Ectodermal cell (in vitro differentiated cells): Measurements from ENCODE around the gene CCDC181. TPM values are rescaled to one million over a fixed set of nuclear protein-coding genes. Genes with fewer than 3 reads are reported as not detected.

Experiments used
- H3K27ac ChIP-seq: 2 replicates; pipeline ENCODE4 v1.7.0; 2013; ENCODE audit warnings: mild to moderate bottlenecking, low read depth, low read length; ENCODE audit not compliant: insufficient read depth, poor library complexity, severe bottlenecking
- H3K27me3 ChIP-seq: 2 replicates; pipeline ENCODE4 v1.7.0; 2013; ENCODE audit warnings: mild to moderate bottlenecking, low read length; ENCODE audit not compliant: insufficient read depth, control insufficient read depth, poor library complexity, severe bottlenecking
- H3K36me3 ChIP-seq: one replicate; pipeline ENCODE4 v1.7.0; 2013; ENCODE audit warnings: low read length; ENCODE audit not compliant: control insufficient read depth, insufficient read depth
- H3K4me1 ChIP-seq: one replicate; pipeline ENCODE4 v1.7.0; 2013; ENCODE audit warnings: low read length; ENCODE audit not compliant: control insufficient read depth, insufficient read depth
- H3K4me3 ChIP-seq: 2 replicates; pipeline ENCODE4 v1.7.0; 2013; ENCODE audit warnings: low read depth, low read length, control low read depth; ENCODE audit not compliant: insufficient read depth
- H3K9me3 ChIP-seq: 2 replicates; pipeline ENCODE4 v1.7.0; 2013; ENCODE audit warnings: mild to moderate bottlenecking, low read length, moderate library complexity; ENCODE audit not compliant: control insufficient read depth
- WGBS, 2 experiments: methylation state at CpG; one replicate each; pipeline ENCODE4 v1.1.7; 2013; ENCODE audit warnings: missing lambda C conversion rate in 2 of 2; 5-methylcytosine and 5-hydroxymethylcytosine counted together
- polyA plus RNA-seq, 4 experiments: library from polyadenylated mRNA; stranded (reverse); fragments of 50-300 nt; gene quantifications; one replicate each; pipeline ENCODE4 v1.2.3, GENCODE V29; 2013

CCDC181 gene
- polyA plus RNA-seq (2013, experiment 1 of 4) = 14.8 TPM
- polyA plus RNA-seq (2013, experiment 2 of 4) = 14.6 TPM
- polyA plus RNA-seq (2013, experiment 3 of 4) = 14.2 TPM
- 15.6 TPM for polyA plus RNA-seq (2013, experiment 4 of 4)

DNA sequence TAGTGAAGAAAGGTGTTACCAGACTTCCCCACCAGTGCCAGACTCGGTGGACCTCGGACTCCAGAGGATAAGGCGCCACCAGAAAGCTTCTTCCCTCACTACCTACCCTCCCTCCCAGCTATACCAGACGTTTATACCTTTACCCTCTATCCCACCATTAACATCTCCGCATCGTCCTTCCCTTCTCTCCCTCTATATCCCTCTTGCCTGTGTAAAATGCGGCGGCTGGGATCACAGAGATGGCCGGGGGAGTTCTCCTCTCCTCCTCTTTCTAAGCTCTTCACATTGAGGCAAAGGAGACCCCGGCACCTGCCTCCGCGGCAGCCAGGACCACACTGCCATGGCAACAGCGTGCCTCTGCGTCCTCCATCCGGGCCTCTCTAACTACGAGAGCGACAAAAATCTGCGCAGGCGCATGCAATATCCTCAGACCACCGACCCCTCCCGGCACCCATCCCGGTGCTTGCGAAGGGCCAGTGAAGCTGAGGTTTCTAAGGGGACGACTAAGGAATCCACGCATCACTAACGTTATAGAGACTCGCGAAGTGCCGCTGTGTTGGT lies at the start of gene CCDC181:
Gene CCDC181 (minus strand): TSS at position 394 of the 561 bp plus-strand sequence. CDS start 2,547 bp downstream, outside the sequence.
- peaks cover 8% of the 10 kb centered on the region for H3K4me1 ChIP-seq
- WGBS, 2 experiments = 1 to 2% methylated on average over 28 to 29 of the region's 29 CpGs
- no peaks in the 10 kb centered on the region for H3K36me3 ChIP-seq
- no peaks in the 10 kb centered on the region for H3K9me3 ChIP-seq
- H3K27me3 ChIP-seq = peaks cover 4% of the 10 kb centered on the region
- H3K27ac ChIP-seq = peak within 1 kb of the TSS; percentile 19
- H3K4me3 ChIP-seq = peak within 1 kb of the TSS; percentile 34

DNA sequence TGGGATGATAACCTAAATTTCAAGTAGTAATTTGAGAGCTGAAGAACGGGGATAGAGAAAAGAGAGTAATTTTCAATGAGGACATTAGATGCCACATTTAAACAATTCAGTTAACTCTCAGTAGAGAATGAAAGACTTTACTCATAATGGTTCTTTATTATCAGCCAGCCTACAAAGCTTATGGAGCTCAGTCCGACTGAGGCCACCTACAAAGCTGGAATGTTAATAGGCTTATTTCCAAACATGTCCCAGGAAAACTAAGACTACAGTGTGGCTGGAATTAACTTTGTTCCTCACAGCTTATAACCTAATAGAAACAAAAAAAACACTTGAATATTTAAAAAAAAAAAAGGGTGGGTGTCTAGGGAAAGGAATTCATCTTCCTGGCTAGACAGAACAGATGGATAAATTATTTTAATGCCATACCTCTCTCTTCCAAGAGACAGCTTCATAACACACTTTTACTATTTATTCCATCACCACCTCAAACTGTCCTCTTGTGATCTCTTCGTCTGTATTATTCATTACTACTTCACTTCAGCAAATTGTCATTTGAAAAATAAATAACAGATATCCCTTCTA lies 48.6 kb upstream of the CCDC181 start:
- H3K27me3 ChIP-seq = no peaks in the 10 kb centered on the region
- H3K27ac ChIP-seq = no peak overlapping the region
- H3K9me3 ChIP-seq = no peaks in the 10 kb centered on the region
- H3K4me3 ChIP-seq = no peak overlapping the region
- H3K36me3 ChIP-seq = no peaks in the 10 kb centered on the region
- H3K4me1 ChIP-seq = peaks cover 10% of the 10 kb centered on the region
- 71 to 77% methylated on average over 2 to 3 of the region's 3 CpGs for WGBS, 2 experiments

DNA sequence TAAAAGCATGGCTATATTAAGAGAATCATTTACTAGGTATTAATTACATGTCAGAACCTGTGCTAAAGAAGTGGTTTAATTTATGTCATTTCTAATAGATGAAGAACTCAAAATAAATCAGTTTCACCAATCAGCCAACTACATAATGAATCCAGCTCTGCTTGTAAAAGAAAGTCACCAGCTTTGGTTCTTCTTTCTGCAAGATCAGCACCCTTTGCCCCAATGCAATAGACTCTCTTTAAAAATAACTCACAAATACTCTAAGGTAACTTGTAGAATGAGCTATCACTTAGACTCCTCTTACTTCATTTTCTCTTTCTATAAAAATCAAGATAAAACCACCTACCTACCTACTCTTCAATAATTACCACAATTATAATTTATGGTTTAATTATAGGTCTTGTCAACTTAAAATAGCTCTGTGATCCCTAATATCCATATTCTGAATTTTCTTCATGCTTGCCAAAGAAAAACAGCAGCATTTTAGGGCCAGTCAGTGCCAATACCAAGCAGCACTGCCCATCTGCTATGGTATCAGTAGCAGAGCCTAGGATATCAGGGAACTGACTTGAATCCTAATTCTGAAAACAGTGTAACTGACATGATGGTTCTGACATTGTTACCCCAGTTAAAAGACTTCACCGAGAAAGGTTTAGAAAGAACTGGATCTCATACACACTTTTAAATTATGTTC lies 47.2 kb upstream of the CCDC181 start:
- Histone ChIP-seq H3K4me1 (peaks cover 6% of the 10 kb centered on the region), H3K4me3 (no peak overlapping the region), H3K9me3 (no peaks in the 10 kb centered on the region), H3K36me3 (no peaks in the 10 kb centered on the region), H3K27me3 (no peaks in the 10 kb centered on the region), H3K27ac (no peak overlapping the region)
- WGBS, 2 experiments = 100% methylated on average over 1 of the region's 1 CpG; no CpG with 5 or more reads in 1 of the 2 experiments

DNA sequence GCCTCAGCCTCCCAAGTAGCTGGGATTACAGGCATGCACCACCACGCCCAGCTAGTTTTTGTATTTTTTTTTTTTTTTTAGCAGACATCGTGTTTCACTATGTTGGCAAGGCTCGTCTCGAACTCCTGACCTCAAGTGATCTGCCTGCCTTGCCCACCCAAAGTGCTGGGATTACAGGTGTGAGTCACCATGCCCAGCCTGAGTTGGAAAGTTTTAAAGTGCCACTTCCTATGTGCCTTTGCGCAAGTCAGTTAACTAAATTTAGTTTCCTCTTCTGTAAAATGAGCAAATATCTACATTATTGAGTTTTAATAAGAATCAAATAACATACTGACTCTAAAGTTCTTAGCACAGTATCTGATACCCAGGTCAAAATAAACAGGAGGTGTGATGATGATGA lies 46.1 kb upstream of the CCDC181 start:
- no peaks in the 10 kb centered on the region for H3K27me3 ChIP-seq
- no peaks in the 10 kb centered on the region for H3K36me3 ChIP-seq
- H3K4me1 ChIP-seq = peaks cover 4% of the 10 kb centered on the region
- H3K9me3 ChIP-seq = no peaks in the 10 kb centered on the region
- H3K4me3 ChIP-seq = no peak overlapping the region
- no peak overlapping the region for H3K27ac ChIP-seq
- WGBS, 2 experiments = 81 to 84% methylated on average over 5 of the region's 5 CpGs

DNA sequence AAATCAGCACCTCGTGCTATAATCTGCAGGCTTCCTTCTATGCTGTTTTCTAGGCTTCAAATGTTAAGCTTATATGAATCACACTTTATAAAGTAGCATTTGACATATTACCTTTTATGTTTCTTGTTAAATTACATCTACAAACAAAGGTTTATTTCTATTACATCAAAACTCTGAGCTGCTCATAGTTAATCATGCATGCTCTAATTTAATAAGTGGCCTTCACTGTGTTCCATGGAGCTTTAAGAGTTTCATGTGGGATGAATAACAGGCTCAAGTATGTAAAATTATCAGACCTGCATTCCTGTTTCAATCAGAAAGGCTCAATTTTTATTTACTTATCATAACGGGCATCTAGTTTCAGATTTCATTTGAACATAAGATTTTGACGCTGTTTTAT lies 45.5 kb upstream of the CCDC181 start:
- no peaks in the 10 kb centered on the region for H3K9me3 ChIP-seq
- H3K27ac ChIP-seq = no peak overlapping the region
- WGBS, 2 experiments = 92 to 100% methylated on average over 2 of the region's 3 CpGs
- H3K4me1 ChIP-seq = peaks cover 4% of the 10 kb centered on the region
- no peak overlapping the region for H3K4me3 ChIP-seq
- H3K27me3 ChIP-seq = no peaks in the 10 kb centered on the region
- H3K36me3 ChIP-seq = no peaks in the 10 kb centered on the region

DNA sequence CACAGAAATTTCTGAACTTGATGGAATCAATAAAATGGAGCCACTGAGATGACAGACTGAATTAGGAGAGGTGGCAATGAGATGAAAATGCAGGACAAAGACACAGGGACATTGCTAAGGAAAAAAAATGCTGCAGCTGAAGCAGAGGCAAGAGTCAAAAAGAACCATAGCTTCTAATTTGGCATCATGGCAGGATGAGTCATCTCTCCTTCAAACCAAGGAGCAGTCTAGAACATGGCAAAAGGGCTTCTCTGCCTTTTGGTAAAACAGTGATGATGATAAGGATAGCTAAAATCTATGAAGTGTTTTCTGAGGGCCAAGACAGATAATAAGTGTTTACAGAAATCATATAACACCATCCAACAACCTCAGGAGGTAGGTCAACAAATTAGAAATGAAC lies 41.7 kb upstream of the CCDC181 start:
- H3K27me3 ChIP-seq = no peaks in the 10 kb centered on the region
- no peaks in the 10 kb centered on the region for H3K4me1 ChIP-seq
- H3K4me3 ChIP-seq = no peak overlapping the region
- no peaks in the 10 kb centered on the region for H3K9me3 ChIP-seq
- H3K27ac ChIP-seq = no peak overlapping the region
- no peaks in the 10 kb centered on the region for H3K36me3 ChIP-seq

DNA sequence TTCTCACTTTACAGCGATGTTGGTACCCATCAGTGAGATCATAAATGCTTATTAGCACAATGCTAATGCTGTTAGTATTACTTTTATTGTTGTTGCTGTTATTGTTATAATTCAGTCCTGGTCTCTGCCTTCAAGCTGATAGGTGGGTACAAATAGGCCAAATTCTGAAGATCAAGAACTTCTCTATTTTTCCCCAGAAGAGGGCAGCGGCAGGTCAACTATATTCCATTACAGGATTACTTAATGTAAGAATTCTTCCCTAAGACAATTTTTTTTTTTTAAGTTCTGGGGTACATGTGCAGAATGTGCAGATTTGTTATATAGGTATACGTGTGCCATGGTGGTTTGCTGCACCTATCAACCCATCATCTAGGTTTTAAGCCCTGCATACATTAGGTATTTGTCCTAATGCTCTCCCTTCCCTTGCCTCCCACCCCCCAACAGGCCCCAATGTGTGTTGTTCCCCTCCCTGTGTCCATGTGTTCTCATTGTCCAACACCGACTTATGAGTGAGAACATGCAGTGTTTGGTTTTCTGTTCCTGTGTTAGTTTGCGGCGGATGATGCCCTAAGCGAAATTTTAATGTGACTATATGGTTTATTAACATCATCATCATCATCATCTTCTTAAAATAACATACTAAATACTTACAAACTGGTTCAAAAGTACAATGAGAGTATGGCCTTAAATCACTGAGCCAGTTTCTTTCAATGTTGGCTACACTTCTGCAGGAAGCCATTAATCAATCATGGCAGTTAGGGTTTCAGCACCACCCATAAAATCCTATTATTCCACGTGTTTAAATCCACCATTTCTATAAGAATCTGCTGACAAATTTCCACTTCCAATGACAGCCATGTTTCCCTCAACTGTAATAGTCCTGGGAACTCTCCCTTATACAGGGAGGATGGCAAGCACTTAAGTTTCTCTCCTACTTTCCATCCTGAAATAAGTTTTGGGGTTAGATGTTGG lies 39.3 kb upstream of the CCDC181 start:
- Histone ChIP-seq H3K27me3 (no peaks in the 10 kb centered on the region), H3K4me3 (no peak overlapping the region)
- 90 to 97% methylated on average over 3 to 6 of the region's 8 CpGs for WGBS, 2 experiments

DNA sequence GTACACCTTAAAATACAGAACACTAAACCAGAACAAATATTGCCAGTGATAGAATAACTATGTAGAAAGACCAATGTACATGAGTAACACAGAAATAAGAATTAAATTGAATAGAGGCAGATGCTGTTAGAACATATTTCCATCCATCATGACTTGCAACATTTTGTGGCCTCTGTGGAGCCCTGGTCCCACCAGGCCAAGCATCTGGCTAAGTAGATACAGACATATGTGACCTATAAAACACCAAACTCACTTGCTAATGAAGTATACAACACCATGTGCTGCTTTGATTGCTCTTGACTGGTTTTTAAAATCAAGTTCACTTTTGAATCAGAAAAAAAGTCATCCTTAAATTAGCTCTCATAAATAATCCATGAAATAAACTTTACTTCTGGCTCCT lies 38.0 kb upstream of the CCDC181 start:
- Histone ChIP-seq H3K9me3 (no peaks in the 10 kb centered on the region), H3K27me3 (no peaks in the 10 kb centered on the region), H3K27ac (no peak overlapping the region), H3K36me3 (no peaks in the 10 kb centered on the region), H3K4me1 (no peaks in the 10 kb centered on the region), H3K4me3 (no peak overlapping the region)

More for the DNA sequence above, 39.3 kb upstream of the CCDC181 start:
- no peaks in the 10 kb centered on the region for H3K4me1 ChIP-seq
- H3K9me3 ChIP-seq = no peaks in the 10 kb centered on the region
- H3K36me3 ChIP-seq = no peaks in the 10 kb centered on the region
- H3K27ac ChIP-seq = no peak overlapping the region

DNA sequence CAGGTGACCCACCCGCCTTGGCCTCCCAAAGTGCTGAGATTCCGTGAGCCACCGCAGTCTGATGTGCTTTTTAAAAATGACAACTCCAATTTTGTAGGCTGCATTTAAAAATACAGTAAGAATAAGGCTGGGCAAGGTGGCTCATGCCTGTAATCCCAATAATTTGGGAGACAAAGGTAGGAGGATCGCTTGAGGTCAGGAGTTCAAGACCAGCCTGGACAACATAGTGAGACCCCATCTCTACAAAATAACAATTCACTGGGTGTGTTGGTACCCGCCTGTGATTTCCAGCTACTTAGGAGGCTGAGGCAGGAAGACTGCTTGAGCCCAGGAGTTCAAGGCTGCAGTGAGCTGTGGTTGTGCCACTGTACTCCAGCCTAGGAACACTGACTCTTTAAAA lies 35.1 kb upstream of the CCDC181 start:
- H3K4me1 ChIP-seq = no peaks in the 10 kb centered on the region
- H3K27me3 ChIP-seq = no peaks in the 10 kb centered on the region
- no peak overlapping the region for H3K4me3 ChIP-seq
- H3K36me3 ChIP-seq = no peaks in the 10 kb centered on the region
- WGBS, 2 experiments = 89 to 94% methylated on average over 5 of the region's 5 CpGs
- H3K27ac ChIP-seq = no peak overlapping the region
- H3K9me3 ChIP-seq = no peaks in the 10 kb centered on the region
